ENCODE data around the gene THOC6.

DNA sequence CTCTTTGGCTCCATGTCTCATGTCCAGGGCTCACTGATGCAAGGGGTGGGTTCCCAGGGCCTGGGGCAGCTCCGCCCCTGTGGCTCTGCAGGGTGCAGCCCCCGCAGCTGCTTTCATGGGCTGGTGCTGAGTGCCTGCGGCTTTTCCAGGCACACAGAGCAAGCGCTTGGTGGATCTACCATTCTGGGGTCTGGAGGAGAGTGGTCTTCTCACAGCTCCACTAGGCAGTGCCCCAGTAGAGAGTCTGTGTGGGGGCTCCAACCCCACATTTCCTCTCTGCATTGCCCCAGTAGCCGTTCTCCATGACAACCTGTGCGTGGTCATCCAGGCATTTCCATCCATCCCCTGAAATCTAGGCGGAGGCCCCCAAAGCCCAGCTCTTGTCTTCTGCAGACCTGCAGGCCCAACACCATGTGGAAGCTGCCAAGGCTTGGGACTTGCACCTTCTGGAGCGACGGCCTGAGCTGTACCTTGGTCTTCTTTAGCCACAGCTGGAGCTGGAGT is 46.8 kb downstream of the THOC6 start:
- TF ChIP-seq POLR2A (IDR thresholded peaks at IDR 0.05) (no peak), CTCF (IDR thresholded peaks at IDR 0.05) (no peak)
